OCI-LY1 (cell line): ENCODE data around the gene TIMM44.

Source experiments
- H2AFZ ChIP-seq: fragments of 200-600 bp; sonication (generic), shearing (Covaris generic); 2 replicates; pipeline ENCODE4 v1.6.0; 2014; ENCODE audit warnings: antibody characterized with exemption, mild to moderate bottlenecking, low read length
- H3F3A ChIP-seq: fragments of 200-600 bp; sonication (generic), shearing (Covaris generic); 2 replicates; pipeline ENCODE4 v1.6.0; 2014; ENCODE audit warnings: mild to moderate bottlenecking, antibody characterized with exemption, low read length, moderate library complexity; ENCODE audit not compliant: insufficient read depth
- H3K27ac ChIP-seq: fragments of 200-600 bp; sonication (generic); 2 replicates; pipeline ENCODE4 v1.5.1; 2014; ENCODE audit warnings: low read length, mixed run types, mild to moderate bottlenecking, low read depth; ENCODE audit not compliant: poor library complexity, severe bottlenecking
- H3K27me3 ChIP-seq: fragments of 200-600 bp; sonication (generic); 2 replicates; pipeline ENCODE4 v1.6.0; 2014; ENCODE audit warnings: antibody characterized with exemption, mild to moderate bottlenecking, low read length, moderate library complexity; ENCODE audit not compliant: insufficient read depth
- H3K36me3 ChIP-seq: fragments of 200-600 bp; sonication (generic); 2 replicates; pipeline ENCODE4 v1.6.1; 2014; ENCODE audit warnings: mild to moderate bottlenecking, antibody characterized with exemption, low read length, moderate library complexity, mixed read lengths; ENCODE audit not compliant: insufficient read depth
- H3K4me1 ChIP-seq: fragments of 200-600 bp; sonication (generic); 2 replicates; pipeline ENCODE4 v1.5.1; 2014; ENCODE audit warnings: mild to moderate bottlenecking, low read length, moderate library complexity; ENCODE audit not compliant: insufficient read depth, severe bottlenecking
- H3K4me2 ChIP-seq: fragments of 200-600 bp; sonication (generic), shearing (Covaris generic); 2 replicates; pipeline ENCODE4 v1.6.1; 2014; ENCODE audit warnings: low read length
- H3K4me3 ChIP-seq: fragments of 200-600 bp; sonication (generic); 2 replicates; pipeline ENCODE4 v1.5.1; 2014; ENCODE audit warnings: low read length, low read depth, mild to moderate bottlenecking, mixed read lengths; ENCODE audit not compliant: poor library complexity, severe bottlenecking
- H3K79me2 ChIP-seq: fragments of 200-600 bp; shearing (Covaris generic); 2 replicates; pipeline ENCODE4 v1.6.1; 2016; ENCODE audit warnings: mixed run types, low read length, mixed read lengths; ENCODE audit not compliant: insufficient read depth
- H3K9ac ChIP-seq: fragments of 200-600 bp; sonication (generic), shearing (Covaris generic); 2 replicates; pipeline ENCODE4 v1.6.1; 2014; ENCODE audit warnings: mild to moderate bottlenecking, low read length, mixed read lengths
- H3K9me2 ChIP-seq: fragments of 200-600 bp; sonication (generic), shearing (Covaris generic); 2 replicates; pipeline ENCODE4 v1.6.1; 2014; ENCODE audit warnings: low read depth, mild to moderate bottlenecking, low read length, mixed read lengths
- H3K9me3 ChIP-seq: fragments of 200-600 bp; shearing (Covaris generic); 2 replicates; pipeline ENCODE4 v1.6.1; 2014; ENCODE audit warnings: low read length, mixed read lengths
- H4K20me1 ChIP-seq: fragments of 200-600 bp; sonication (generic), shearing (Covaris generic); 2 replicates; pipeline ENCODE4 v1.6.0; 2016; ENCODE audit warnings: mild to moderate bottlenecking, low read length; ENCODE audit not compliant: insufficient read depth
- CTCF ChIP-seq: fragments of 200-600 bp; sonication (generic), shearing (Covaris generic); IDR thresholded peaks from 2 replicates; pipeline ENCODE4 v1.5.1; 2017; ENCODE audit warnings: mild to moderate bottlenecking, antibody characterized with exemption, low read length, moderate library complexity, mixed read lengths
- EZH2 ChIP-seq: fragments of 200-600 bp; sonication (generic), shearing (Covaris generic); IDR thresholded peaks from 2 replicates; pipeline ENCODE4 v1.8.0; 2017; ENCODE audit warnings: borderline replicate concordance, mixed run types, mild to moderate bottlenecking, antibody characterized with exemption, low read length, moderate library complexity, mixed read lengths

The TIMM44 gene

DNA sequence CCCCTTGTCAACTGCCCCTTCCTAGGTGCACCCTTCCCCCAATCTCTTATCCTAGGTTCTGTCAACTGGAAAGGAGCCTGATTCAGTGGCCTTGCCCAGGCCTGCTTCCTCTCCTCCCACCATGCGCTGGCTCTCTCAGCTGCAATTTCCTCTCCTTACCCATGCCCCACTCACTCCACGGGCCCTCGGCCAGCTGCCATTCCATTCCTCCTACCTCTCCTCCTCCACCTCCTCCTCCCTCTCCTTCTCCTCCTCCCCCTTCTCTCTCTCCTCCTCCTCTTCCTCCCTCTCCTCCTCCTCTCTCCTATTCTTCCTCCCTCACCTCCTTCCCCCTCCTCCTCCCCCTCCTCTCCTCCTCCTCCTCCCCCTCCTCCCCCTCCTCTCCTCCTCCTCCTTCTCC lies 9.6 kb upstream of the TIMM44 start:
- Histone ChIP-seq H3K9me3 (no peaks in the 10 kb centered on the region), H3K9me2 (no peaks in the 10 kb centered on the region), H3K79me2 (no peaks in the 10 kb centered on the region), H3F3A (no peaks in the 10 kb centered on the region), H2AFZ (no peak overlapping the region), H3K4me2 (no peak overlapping the region), H3K4me3 (no peak overlapping the region), H3K36me3 (peaks cover 4% of the 10 kb centered on the region), H3K4me1 (no peaks in the 10 kb centered on the region), H3K27me3 (no peaks in the 10 kb centered on the region), H4K20me1 (no peaks in the 10 kb centered on the region), H3K9ac (no peak overlapping the region), H3K27ac (no peak overlapping the region)
- TF ChIP-seq EZH2: no peak
- no peak for TF ChIP-seq CTCF

GRCh38 chr19:7947939-7948338 lies 4.5 kb upstream of the TIMM44 start:
- no peaks in the 10 kb centered on the region for H3K79me2 ChIP-seq
- no peak overlapping the region for H3K9ac ChIP-seq
- peaks cover 11% of the 10 kb centered on the region for H3K4me1 ChIP-seq
- H3K27ac ChIP-seq: no peak overlapping the region
- H4K20me1 ChIP-seq: no peaks in the 10 kb centered on the region
- no peak overlapping the region for H3K4me2 ChIP-seq
- no peak overlapping the region for H2AFZ ChIP-seq
- no peaks in the 10 kb centered on the region for H3K9me3 ChIP-seq
- H3K4me3 ChIP-seq: no peak overlapping the region
- no peaks in the 10 kb centered on the region for H3K27me3 ChIP-seq
- H3K9me2 ChIP-seq: no peaks in the 10 kb centered on the region
- H3F3A ChIP-seq: no peaks in the 10 kb centered on the region
- H3K36me3 ChIP-seq: no peaks in the 10 kb centered on the region
- no peak for TF ChIP-seq CTCF
- no peak for TF ChIP-seq EZH2

GRCh38 chr19:7944177-7944761 lies 803 bp upstream of the TIMM44 start:
- Histone ChIP-seq H3K9me3 (no peaks in the 10 kb centered on the region), H3K79me2 (peaks cover 4% of the 10 kb centered on the region; the same call in 1 of the 2 replicates), H3K4me1 (peaks cover 24% of the 10 kb centered on the region), H3F3A (no peaks in the 10 kb centered on the region), H3K9me2 (no peaks in the 10 kb centered on the region), H3K4me3 (peak overlapping the region; percentile 88), H3K27me3 (no peaks in the 10 kb centered on the region), H3K36me3 (peaks cover 24% of the 10 kb centered on the region), H3K9ac (peak overlapping the region; percentile 79), H3K27ac (peak overlapping the region; percentile 83), H4K20me1 (no peaks in the 10 kb centered on the region), H2AFZ (no peak overlapping the region), H3K4me2 (peak overlapping the region; percentile 93)
- TF ChIP-seq CTCF (peak; percentile 82), EZH2 (no peak)
